ENCODE results near the gene FLT3.

Gene FLT3

GRCh38 chr13:27955014-27955591, 145.3 kb downstream of the FLT3 start:
- DNase-seq = no peak

GRCh38 chr13:27954406-27954851, 145.9 kb downstream of the FLT3 start:
- DNase-seq = no peak

- DNase-seq = peak; percentile 38 to 48
Observed at GRCh38 chr13:27953676-27954405, 146.5 kb downstream of the FLT3 start.

Data from CD4-positive, alpha-beta T cell treated with Interleukin-4 for 1 hour (primary cell).